HG02571 (cell line): ENCODE results near the gene TMEM51.

Experiments used
- ATAC-seq: cut with Tn5 transposase; IDR thresholded peaks from one replicate; pipeline ENCODE4 v1.9.1; 2021; ENCODE audit warnings: mild to moderate bottlenecking, moderate library complexity; ENCODE audit not compliant: unreplicated experiment

TMEM51 gene

DNA sequence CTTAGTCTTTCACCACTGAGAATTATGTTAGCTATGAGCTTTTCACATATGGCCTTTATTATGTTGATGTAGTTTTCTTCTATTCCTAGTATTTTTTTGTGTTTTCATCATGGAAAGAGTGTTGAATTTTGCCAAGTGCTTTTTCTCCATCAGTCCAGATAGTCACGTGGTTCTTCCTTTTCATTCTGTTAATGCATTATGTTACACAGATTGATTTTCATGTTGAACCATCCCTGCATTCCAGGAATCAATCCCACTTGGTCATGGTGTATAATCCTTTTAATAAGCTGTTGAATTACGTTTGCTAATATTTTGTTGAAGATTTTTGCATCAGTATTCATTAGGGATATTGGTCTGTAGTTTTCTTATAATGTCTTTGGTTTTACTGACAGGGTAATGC is 111.2 kb downstream of the TMEM51 start:
- no peak for ATAC-seq
